DND-41 (cell line): ENCODE results near the gene PRIMA1.
"Not testable (repeated sequence)": the region's sequence is repeated elsewhere in the genome, so short reads cannot be mapped to it uniquely, and the experiment has no call there.

Experiments used
- EZH2 ChIP-seq: IDR thresholded peaks from 3 replicates; pipeline ENCODE4 v1.6.1; 2012; ENCODE audit warnings: borderline replicate concordance, low read depth, mild to moderate bottlenecking, moderate library complexity, low read length, inconsistent platforms; ENCODE audit not compliant: severe bottlenecking
- TF ChIP-seq, protein P1 (sequence below): IDR thresholded peaks from 2 replicates; pipeline ENCODE4 v1.5.1; 2012; ENCODE audit warnings: borderline replicate concordance, low read length, moderate library complexity, mild to moderate bottlenecking; ENCODE audit not compliant: poor library complexity, severe bottlenecking; ENCODE audit errors: extremely low read depth

DNA sequence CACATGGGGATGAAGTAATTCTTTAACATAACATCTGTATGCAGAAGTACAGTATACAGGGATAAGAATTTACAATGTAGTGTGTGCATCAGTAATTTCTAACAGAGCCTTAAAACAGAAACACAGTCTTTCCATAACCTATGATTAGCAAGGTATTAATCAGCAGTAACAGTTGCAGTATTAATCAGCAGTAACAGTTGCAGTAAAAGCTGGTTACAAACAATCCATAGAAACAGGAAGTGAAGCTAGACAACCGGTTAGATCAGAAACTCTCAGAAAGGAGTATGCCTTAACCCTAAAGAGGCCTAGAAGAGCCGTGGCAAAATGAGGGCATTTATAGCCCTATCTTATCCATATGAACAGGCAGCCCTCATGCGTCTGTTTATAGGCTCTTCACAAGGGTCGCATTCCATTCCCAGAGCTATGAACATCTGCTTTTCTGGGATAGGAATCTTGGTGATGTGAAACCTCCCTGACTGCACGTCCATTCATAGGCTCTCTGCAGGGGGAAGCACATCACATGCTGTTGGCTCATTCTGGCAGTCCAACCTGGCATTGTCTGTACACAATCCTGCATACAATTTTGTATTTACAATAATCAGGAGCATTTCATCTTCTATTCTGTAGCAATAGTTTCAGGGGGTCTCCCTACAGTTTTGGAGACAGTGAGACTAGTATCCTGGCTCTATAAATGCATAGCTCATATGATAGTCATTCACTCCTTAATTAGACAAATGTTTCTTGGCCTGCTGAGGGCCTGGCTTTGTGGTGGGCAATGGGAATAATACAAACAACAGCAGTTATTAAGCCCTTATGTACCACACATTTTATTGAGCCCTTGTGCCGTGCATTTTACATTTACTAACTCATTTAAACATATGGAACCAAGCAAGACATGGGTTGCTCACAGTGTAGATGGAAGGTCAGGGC lies 21.5 kb upstream of the PRIMA1 start:
- TF ChIP-seq, protein P1, sequence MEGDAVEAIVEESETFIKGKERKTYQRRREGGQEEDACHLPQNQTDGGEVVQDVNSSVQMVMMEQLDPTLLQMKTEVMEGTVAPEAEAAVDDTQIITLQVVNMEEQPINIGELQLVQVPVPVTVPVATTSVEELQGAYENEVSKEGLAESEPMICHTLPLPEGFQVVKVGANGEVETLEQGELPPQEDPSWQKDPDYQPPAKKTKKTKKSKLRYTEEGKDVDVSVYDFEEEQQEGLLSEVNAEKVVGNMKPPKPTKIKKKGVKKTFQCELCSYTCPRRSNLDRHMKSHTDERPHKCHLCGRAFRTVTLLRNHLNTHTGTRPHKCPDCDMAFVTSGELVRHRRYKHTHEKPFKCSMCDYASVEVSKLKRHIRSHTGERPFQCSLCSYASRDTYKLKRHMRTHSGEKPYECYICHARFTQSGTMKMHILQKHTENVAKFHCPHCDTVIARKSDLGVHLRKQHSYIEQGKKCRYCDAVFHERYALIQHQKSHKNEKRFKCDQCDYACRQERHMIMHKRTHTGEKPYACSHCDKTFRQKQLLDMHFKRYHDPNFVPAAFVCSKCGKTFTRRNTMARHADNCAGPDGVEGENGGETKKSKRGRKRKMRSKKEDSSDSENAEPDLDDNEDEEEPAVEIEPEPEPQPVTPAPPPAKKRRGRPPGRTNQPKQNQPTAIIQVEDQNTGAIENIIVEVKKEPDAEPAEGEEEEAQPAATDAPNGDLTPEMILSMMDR, result not testable (repeated sequence)
- TF ChIP-seq EZH2, result not testable (repeated sequence)
